BLaER1 (cell line): Measurements from ENCODE around the gene TOPBP1.
"Not testable (repeated sequence)": the region's sequence is repeated elsewhere in the genome, so short reads cannot be mapped to it uniquely, and the experiment has no call there.

ENCODE experiments used
- H3K27ac ChIP-seq: shearing (Covaris generic); formaldehyde crosslinking; 2 replicates; pipeline ENCODE4 v1.8.1; 2022
- H3K27me3 ChIP-seq: shearing (Covaris generic); formaldehyde crosslinking; 2 replicates; pipeline ENCODE4 v1.8.1; 2022
- H3K36me3 ChIP-seq: shearing (Covaris generic); formaldehyde crosslinking; 2 replicates; pipeline ENCODE4 v1.8.1; 2022
- H3K4me1 ChIP-seq: shearing (Covaris generic); formaldehyde crosslinking; 2 replicates; pipeline ENCODE4 v1.8.1; 2022
- H3K4me2 ChIP-seq: shearing (Covaris generic); formaldehyde crosslinking; 2 replicates; pipeline ENCODE4 v1.8.1; 2022
- H3K4me3 ChIP-seq: shearing (Covaris generic); formaldehyde crosslinking; 2 replicates; pipeline ENCODE4 v1.8.1; 2022
- H3K9ac ChIP-seq: shearing (Covaris generic); formaldehyde crosslinking; 2 replicates; pipeline ENCODE4 v1.8.1; 2022
- H3K9me3 ChIP-seq: shearing (Covaris generic); formaldehyde crosslinking; 2 replicates; pipeline ENCODE4 v1.8.1; 2022
- H4K20me1 ChIP-seq: shearing (Covaris generic); formaldehyde crosslinking; 2 replicates; pipeline ENCODE4 v1.8.1; 2022
- Cebpa-rat ChIP-seq: shearing (Covaris generic); IDR thresholded peaks from 2 replicates; pipeline ENCODE4 v1.8.1; 2022

TOPBP1 gene

GRCh38 chr3:133697960-133698359, 36.2 kb upstream of the TOPBP1 start:
- Histone ChIP-seq H3K4me3 (no peak overlapping the region), H4K20me1 (no peaks in the 10 kb centered on the region), H3K4me1 (peaks cover 8% of the 10 kb centered on the region), H3K9ac (no peak overlapping the region), H3K4me2 (no peak overlapping the region), H3K27ac (no peak overlapping the region), H3K9me3 (peaks cover 8% of the 10 kb centered on the region; the same call in 1 of the 2 replicates), H3K27me3 (no peaks in the 10 kb centered on the region), H3K36me3 (no peaks in the 10 kb centered on the region)
- no peak for TF ChIP-seq Cebpa-rat

- Histone ChIP-seq H3K4me3 (no peak overlapping the region), H3K4me1 (no peaks in the 10 kb centered on the region), H3K9me3 (peaks cover 8% of the 10 kb centered on the region; the same call in 1 of the 2 replicates), H3K27me3 (no peaks in the 10 kb centered on the region), H3K9ac (no peak overlapping the region), H3K4me2 (no peak overlapping the region), H3K27ac (no peak overlapping the region), H3K36me3 (no peaks in the 10 kb centered on the region), H4K20me1 (no peaks in the 10 kb centered on the region)
- no peak for TF ChIP-seq Cebpa-rat
Measured at GRCh38 chr3:133695560-133696171, 33.9 kb upstream of the TOPBP1 start.

DNA sequence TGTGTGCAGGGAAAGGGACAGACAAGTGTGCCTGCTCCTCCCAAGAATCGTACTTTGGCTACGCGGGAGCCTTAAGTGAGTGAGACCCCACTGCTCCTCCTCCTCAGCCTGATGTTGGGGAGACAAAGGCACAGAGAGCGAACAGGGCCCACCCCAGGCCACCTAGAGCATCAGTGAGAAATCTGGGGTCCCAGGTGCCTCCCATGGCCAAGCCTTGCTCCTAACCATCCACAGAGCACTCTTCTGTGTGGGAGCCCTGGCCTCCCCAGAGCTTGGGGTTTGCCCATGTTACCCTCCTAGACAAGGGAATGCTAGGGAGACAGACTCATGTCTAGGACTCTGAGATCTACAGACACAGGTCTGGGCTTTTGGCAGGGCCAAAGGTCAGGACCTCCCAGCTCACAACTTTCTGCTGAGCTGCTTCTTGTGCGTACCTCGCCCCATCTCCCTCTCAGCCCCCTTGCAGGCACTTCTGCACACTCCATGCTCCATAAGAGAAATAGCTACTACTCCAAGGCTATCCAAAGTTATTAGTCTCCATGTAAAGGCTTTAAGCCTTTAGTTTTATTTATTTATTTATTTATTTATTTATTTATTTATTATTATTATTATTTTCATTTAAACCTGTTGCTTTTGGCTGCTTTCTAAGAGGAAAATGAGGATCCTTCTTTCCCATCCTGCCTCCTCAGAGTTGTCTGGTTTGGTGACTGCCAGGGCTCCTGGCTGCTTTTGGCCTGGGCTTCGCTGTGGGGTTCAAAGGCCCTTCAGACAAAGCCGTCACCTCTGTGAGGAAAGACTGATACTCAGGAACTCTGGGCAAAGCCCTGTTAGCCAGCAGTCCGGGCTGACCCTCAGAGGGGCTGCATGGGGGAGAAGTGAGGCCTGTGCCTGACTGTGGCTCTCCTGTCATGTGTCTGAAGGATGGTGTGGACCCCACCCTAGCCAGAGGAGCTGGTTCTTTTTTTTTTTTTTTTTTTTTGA, 32.8 kb upstream of the TOPBP1 start:
- peaks cover 8% of the 10 kb centered on the region; the same call in 1 of the 2 replicates for H3K9me3 ChIP-seq
- no peak overlapping the region for H3K4me2 ChIP-seq
- no peaks in the 10 kb centered on the region for H4K20me1 ChIP-seq
- H3K27me3 ChIP-seq, result no peaks in the 10 kb centered on the region
- no peaks in the 10 kb centered on the region for H3K36me3 ChIP-seq
- TF ChIP-seq Cebpa-rat, result no peak
- no peak overlapping the region for H3K9ac ChIP-seq
- no peak overlapping the region for H3K4me3 ChIP-seq
- H3K27ac ChIP-seq, result no peak overlapping the region
- no peaks in the 10 kb centered on the region for H3K4me1 ChIP-seq

DNA sequence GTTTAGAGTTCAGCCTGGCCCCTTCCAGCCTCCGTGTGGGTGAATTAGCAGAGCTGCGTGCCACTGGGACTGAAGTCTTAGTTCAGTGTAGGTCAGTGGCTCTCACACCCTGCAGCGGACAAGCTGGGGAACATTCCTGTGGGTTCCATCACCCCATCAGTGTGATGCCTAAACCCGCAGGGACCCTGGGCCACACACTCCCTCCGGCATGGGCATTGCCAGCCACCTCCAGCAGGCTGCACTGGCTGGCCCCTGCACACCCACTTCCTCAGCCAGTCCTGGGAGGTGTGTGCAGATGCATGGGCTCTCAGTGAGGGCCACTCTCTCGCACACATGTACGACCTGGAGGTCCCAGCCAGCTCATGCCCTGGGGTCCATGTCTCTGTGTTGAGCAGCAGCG, 32.1 kb upstream of the TOPBP1 start:
- no peak overlapping the region for H3K27ac ChIP-seq
- H3K9me3 ChIP-seq, result peaks cover 8% of the 10 kb centered on the region; the same call in 1 of the 2 replicates
- no peak for TF ChIP-seq Cebpa-rat
- no peaks in the 10 kb centered on the region for H3K4me1 ChIP-seq
- no peak overlapping the region for H3K9ac ChIP-seq
- H3K36me3 ChIP-seq, result no peaks in the 10 kb centered on the region
- H4K20me1 ChIP-seq, result no peaks in the 10 kb centered on the region
- H3K4me2 ChIP-seq, result no peak overlapping the region
- no peaks in the 10 kb centered on the region for H3K27me3 ChIP-seq
- H3K4me3 ChIP-seq, result no peak overlapping the region

DNA sequence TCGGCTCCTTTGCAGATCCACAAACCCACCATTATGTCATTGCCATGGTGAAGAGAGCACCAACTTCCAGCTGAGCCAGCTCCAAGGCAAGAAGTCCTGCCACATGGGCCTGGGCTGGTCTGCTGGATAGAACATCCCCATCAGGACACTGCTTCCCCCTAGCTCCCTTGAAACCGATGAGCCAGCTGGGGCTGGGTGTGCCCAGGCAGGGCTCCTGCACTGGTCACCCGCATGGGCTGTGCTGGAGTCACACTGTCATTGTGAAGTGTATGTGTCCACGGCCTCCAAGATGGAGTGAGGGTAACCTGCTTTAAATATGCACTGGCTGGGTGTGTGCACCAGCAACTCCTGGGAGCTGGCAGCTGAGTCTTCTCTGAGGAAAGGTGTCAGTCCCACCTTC, 31.0 kb upstream of the TOPBP1 start:
- Histone ChIP-seq H3K4me2 (no peak overlapping the region), H4K20me1 (no peaks in the 10 kb centered on the region), H3K4me1 (no peaks in the 10 kb centered on the region), H3K9ac (no peak overlapping the region), H3K4me3 (no peak overlapping the region), H3K27me3 (no peaks in the 10 kb centered on the region), H3K36me3 (no peaks in the 10 kb centered on the region), H3K9me3 (peaks cover under 1% of the 10 kb centered on the region; the same call in 1 of the 2 replicates), H3K27ac (no peak overlapping the region)
- no peak for TF ChIP-seq Cebpa-rat

DNA sequence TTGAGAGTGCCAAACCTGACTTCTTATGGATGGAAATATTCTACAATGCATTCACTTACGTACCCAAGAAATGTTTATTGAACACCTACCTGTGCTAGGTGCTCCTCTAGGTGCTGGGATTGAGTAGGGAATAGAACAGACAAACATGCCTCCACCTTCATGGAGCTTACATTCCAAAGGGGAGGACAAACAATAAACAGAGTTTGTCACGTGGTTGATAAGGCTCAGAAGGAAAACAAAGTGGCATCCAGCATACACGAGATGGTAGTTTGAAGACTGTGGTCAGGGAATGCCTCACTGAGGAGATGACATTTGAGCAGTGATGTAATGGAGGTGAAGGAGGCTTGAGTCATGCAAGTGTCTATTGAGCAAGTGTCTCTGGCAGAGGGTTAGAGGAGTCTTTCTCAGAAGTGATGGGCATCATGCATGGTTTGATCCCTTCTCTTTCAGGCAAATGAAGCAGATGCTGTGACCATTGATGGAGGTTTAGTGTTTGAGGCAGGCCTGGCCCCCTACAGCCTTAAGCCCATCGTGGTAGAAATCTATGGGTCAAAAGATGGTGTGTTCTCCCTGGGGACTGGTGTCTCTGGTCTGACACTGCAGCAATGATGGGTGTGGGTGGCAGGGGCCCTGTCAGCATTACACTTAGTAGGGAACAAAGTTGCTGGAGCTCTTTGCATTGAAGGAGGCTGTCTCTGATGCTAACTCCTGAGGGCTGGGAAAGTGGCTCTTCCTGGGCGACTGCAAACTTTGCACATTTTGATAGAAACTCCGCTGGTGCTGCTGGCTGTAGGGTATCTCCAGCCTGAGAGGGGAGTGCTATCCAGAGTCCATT, 29.7 kb upstream of the TOPBP1 start:
- no peak overlapping the region for H3K9ac ChIP-seq
- no peaks in the 10 kb centered on the region for H4K20me1 ChIP-seq
- H3K27ac ChIP-seq, result no peak overlapping the region
- TF ChIP-seq Cebpa-rat, result no peak
- no peaks in the 10 kb centered on the region for H3K4me1 ChIP-seq
- H3K9me3 ChIP-seq, result no peaks in the 10 kb centered on the region; the same call in 1 of the 2 replicates
- no peaks in the 10 kb centered on the region for H3K36me3 ChIP-seq
- H3K4me3 ChIP-seq, result no peak overlapping the region
- no peaks in the 10 kb centered on the region for H3K27me3 ChIP-seq
- H3K4me2 ChIP-seq, result no peak overlapping the region

- not testable (repeated sequence) for H3K9me3 ChIP-seq, H4K20me1 ChIP-seq, H3K27me3 ChIP-seq, H3K36me3 ChIP-seq, H3K27ac ChIP-seq, H3K9ac ChIP-seq, H3K4me2 ChIP-seq, H3K4me3 ChIP-seq
- H3K4me1 ChIP-seq, result peaks cover 15% of the 10 kb centered on the region
Measured at GRCh38 chr3:133677993-133678392, 16.3 kb upstream of the TOPBP1 start.

DNA sequence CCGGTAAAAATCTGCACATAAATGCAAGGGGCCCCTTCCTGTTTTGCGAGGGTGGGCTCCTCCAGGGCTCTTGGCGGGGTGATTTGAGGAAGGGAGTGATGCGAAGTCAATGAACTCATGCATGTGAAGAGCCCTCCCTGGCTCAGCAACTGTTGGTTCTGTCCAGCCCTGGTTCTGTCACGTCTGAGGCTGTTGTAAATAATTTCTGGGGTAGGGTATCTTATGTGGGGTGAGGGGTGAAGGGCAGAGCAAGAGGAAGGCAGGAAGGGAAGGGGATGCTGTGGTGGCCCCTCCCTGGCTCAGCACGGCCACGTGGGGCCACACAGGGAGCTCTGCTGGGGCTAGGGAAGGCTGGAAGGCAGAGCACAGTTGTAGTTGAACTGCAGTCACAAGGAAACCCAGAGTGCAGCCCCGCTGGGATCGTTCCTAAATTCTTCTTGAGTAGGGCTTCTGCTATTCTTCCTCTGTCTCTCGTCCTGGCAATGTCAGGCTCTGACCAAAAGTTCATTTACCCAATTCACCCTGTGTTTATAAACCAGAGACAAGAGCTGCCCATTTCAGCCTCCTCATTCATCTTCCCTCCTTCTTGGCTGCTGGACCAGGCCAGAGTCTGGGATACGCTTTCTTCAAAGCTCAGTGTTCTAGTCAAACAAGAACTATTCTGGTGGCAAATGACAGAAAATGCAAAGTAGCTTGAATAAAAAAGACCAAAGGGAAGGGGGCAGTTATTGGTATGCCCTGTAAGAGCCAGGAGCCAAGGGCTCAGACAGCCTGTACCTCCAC, 14.8 kb upstream of the TOPBP1 start:
- no peak overlapping the region for H3K27ac ChIP-seq
- H3K27me3 ChIP-seq, result no peaks in the 10 kb centered on the region
- H3K4me3 ChIP-seq, result no peak overlapping the region
- no peaks in the 10 kb centered on the region for H3K9me3 ChIP-seq
- H3K4me1 ChIP-seq, result peaks cover 15% of the 10 kb centered on the region
- peak overlapping the region; percentile 33 for H3K4me2 ChIP-seq
- no peak overlapping the region for H3K9ac ChIP-seq
- no peak for TF ChIP-seq Cebpa-rat
- no peaks in the 10 kb centered on the region for H3K36me3 ChIP-seq
- H4K20me1 ChIP-seq, result no peaks in the 10 kb centered on the region
